Activated T-helper 1 cell treated with anti-CD3 and anti-CD28 coated beads, Interleukin-2, amount 50 U/mL, for 16 hours (primary cell): Measurements from ENCODE around the gene KPTN.

Experiments used
- DNase-seq, 2 donors: peaks; one replicate each; pipeline ENCODE4 v3.0.0-alpha.2; 2020; ENCODE audit warnings: low read depth in 1 of 2, low spot score in 1 of 2

KPTN gene

DNA sequence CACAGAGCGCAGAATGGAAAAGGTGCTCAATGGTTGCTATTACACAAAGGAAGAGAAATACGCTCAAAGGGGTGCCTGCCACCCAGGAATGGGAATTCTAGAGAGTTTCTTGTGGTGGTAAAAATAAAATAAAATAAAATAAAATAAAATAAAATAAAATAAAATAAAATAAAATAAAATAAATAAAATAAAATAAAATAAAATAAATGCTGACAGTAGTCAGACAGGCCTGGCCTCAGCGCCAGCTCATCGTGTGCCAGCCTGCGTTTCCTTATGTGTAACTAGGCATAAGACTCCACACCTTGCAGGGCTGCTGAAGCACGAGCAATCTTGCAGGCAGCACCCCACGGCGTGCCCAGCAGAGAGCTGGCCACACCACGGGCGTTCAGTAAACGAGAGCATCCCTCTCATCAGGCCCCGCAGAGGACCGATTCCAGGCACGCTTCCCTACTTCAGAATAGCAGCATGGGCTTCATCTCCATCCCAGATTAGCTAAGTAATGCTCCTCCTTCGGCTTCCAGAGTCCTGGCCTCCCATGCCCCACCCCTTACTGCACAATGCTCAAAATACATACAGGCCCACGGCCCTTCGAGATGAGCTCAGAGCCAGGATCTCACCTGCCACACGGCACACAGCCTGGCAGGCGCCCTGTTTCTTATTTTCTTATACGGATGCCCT lies 25.3 kb upstream of the KPTN start:
- DNase-seq, result no peak

DNA sequence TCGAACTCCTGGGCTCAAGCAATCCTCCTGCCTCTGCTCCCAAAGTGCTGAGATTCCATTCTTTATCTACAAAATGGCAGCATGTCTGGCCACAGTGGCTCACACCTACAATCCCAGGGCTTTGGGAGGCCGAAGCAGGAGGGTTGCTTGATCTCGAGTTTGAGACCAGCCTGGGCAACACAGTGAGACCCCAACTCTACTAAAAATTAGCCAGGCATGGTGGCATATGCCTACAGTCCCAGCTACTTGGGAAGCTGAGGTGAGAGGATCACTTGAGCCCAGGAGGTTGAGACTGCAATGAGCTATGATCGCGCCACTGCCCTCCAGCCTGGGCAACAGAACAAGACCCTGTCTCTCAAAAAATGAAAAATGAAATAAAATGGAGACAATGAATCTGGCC lies 24.7 kb upstream of the KPTN start:
- DNase-seq, result no peak

DNA sequence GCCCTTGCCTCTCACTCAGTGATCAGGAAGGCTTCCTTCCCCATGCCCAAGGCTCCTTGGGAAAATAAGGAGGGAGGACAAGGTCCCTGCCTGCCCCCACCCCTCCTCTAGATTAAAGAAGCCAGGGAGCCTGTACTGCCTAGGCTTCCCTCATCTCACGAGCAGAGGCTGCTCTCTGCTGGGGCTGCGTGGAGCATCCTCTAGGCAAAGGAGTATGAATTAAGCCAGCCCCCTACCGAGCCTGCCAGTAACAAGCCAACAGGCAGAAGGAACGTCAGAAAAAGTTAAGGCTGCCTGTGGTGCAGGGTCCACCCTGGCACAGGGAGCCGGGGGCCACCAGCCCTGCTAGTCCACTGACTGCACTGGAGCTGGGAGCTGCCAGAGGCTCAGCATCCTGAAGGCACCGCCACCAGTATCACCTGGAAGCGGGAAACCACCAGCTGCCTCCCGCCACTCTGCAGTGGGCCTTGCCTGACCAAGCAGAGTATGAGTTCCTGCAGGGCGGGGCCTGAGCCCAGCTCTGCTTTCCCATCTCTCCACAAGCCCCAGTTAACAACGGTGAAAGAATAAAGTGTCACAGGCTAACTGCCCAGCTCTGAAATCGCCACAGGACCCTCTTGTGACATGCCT lies 24.0 kb upstream of the KPTN start:
- no peak for DNase-seq

DNA sequence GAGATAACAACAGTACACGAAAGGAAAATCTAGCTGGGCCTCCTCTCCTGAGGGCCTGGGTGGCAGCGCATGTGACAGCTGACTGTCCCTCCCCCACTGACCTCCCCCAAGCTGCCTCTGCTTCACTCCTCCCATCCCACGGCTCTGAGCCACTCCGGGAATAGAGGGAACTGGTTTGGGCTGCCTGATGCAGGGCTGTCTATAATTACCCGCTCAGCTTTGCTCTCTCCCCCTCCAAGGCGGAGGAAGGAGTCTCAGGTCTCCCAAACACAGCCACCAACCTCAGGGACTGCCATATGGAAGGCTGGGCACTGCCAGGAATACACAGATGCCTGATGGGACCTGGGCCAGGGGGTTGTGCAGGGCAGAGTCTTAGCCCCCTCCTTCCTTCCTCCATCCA lies 23.0 kb upstream of the KPTN start:
- no peak for DNase-seq

DNA sequence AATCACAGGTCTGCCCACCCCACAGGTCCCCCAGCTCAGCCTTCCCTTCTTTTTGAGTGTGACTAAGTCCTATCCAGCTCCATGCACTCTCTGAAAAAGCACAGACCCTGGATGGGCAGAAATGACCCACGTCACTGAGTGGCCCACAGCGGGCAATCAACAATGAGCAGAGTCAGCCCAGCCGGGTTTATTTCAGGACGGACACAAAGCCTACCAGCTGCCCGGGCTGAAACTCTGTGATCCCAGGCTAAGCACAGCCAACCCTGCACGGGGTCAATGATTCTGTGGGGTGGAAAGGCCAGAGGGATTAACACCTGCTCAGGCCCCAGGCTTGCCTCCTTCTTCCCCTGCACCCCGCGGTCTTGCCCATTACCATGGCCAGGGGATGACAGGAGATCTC lies 22.4 kb upstream of the KPTN start:
- no peak for DNase-seq

DNA sequence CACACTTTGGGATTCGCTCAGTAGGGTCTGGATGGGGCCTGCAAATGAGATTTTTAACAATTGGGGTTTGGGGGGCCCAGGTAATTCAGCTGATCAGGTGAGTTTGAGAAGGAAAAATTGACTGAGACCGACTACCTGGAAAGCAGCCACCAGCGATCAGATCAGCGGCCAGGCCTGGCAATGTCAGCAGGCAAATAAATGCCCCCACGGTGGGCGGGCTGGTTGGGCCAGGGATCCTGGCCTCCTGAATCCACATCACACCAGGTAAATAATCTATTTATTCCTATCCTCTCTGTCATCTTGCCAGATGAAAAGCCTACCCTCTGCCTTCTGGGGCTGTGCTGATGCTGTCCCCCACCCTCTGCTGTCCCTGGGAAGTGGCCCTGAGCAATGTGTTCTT lies 21.5 kb upstream of the KPTN start:
- DNase-seq, result no peak

DNA sequence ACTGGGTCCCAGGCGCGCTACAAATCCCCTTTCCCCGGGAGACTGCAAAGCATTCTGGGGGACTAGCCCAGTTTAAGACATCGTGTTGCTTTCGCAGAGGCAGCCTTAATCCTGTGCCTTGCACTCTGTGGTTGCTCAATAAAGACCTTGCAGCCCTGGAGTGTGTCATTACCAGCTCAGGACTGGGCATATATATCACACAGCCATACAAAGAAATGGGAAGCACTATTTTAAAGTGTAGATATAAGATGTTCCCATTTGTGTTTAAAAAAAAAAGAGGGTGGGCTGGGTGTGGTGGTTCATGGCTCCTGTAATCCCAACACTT lies 19.8 kb upstream of the KPTN start:
- DNase-seq, result no peak

DNA sequence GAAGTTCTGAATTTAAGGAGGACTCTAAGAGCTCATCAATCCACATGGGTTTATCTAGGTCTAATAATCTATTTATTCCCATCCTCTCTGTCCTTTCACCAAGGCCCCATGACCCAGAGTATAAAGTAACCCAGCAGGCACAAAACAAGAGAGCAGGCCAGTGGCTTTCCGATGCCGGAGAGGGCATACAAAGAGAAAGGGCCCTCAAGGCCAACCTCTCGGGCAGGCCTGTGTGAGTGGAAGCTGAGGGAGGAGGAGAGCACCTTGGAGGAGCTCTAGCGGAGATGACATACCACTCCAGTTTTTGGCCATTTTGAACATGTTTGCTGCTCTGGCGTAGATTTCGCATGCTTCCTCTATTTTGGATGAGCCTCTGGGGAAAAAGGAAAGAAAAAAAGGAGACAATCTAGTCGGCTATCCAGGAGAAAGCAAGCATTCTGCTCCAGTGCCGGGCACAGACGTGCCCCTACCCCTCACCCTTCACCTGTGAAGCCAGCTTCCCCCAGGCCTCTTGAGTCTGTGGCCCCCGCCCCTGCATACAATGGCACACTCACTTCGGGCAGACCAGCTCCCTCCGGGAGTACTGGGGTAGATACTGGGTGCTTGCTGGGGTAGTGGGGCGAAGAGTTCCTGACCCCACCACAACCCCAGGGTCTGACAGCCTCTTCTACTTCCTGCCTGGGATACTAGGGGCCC lies 19.3 kb upstream of the KPTN start:
- no peak for DNase-seq

DNA sequence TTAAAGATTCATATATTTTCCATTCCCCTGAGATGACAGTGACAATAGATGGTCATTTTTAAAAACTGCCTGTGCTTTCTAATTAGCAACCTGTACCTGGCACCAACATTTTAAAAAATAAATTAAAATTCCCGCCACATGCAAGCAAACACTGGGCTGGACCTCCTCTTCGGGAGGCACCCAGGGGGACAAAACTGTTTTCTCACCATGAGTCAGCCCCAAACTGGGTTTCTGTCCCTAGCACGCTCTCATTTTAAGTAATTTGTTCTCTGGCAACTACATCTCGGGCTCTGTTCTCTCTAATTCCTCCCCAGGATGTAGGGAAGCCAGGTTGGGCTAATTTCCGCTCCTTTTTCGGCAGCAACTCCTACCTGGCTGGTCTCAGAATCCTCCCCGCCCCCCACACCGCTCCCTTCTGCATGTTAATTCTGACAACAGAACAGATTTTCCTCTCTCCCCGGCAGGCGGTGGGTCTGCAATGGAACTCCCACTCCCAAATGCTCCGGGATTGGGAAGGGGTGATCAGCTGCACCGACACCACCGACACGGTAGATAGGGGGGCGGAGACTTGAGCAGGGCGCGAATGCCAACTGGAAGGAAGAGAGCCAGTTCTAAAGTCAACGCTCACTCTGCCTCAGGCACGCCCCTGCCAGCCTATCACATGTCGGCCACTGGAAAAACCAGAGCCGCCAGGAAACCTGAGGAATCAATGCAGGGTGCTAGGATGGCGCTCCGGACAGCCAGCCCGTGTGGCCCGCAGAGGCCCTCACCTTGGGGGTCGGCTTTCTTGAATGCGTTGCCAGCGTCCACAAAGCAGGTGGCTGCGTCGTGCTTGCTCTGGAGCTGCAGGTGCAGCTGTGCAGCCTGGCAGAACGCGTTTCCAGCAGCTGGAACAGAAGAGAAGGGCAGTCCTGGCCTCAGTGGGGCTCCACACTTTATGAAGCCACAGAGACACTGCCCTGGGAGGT lies 16.1 kb upstream of the KPTN start:
- DNase-seq, result no peak

DNA sequence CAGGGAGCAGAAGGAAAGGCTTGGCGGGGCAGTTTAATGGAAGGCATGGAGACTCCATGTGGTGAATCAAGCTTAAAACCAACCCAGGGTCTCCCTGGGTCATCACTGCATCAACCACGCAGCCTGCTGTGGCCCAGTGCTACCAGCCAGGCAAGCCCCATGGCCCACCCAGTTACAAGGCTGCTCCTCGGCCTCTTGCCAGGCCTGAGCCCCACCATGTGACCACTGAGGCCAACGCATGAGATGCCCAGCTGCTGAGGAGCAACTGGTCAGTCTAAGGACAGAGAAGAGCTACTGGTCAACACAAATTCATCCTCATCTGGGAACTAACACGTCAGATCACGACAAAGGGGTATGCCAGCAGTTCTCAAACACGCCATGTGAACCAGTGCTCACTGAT lies 15.4 kb upstream of the KPTN start:
- DNase-seq, result no peak

DNA sequence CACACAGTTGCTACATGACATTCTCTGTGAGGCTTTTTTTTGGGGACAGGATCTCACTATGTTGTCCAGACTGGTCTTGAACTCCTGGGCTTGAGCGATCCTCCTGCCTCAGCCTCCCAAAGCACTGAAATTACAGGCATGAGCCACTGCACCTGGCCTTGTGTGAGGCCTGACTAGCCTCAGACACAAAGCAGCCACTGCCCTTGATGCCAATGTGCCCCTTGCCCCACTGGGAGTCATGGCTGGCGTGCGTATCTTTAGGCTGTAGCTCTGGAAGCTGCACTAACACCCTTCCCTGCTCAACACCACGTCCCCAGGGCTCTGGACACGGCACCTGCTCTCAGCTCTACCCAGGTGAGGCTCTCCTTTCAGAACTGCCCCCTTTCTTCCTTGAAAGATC lies 14.5 kb upstream of the KPTN start:
- DNase-seq, result no peak

DNA sequence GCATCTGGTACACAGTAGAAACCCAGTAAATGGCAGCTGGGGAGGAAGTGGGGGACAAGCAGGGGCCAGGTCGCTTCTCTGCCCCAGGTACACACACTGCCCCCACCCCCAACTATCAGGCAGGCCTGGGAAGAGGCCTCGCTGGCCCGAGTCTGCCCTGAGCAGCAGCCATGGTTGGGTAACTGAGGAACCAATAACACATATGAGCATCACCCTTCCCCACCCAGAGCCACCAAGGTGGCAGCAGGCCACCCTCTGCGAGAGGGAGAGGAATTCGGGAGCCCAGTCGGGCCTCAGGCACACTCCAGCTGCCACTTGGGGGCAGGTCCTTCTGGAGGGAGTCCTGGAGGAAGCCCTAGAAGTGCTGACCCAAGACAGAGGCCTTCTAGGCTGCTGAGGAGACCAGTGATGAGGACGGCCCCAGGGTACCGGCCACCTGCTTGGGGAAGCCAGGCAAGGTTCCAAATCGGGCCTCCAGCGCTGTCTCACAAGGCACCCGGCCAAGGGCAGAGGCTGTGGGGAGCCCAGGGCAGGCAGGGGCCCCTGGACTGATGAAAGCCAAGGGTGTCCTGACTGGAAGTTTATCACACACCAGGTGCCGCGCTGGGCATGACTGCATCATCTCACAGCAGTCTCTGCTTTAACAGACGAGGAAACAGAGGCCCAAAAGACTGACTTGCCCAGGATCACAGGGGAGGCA lies 14.0 kb upstream of the KPTN start:
- no peak for DNase-seq

DNA sequence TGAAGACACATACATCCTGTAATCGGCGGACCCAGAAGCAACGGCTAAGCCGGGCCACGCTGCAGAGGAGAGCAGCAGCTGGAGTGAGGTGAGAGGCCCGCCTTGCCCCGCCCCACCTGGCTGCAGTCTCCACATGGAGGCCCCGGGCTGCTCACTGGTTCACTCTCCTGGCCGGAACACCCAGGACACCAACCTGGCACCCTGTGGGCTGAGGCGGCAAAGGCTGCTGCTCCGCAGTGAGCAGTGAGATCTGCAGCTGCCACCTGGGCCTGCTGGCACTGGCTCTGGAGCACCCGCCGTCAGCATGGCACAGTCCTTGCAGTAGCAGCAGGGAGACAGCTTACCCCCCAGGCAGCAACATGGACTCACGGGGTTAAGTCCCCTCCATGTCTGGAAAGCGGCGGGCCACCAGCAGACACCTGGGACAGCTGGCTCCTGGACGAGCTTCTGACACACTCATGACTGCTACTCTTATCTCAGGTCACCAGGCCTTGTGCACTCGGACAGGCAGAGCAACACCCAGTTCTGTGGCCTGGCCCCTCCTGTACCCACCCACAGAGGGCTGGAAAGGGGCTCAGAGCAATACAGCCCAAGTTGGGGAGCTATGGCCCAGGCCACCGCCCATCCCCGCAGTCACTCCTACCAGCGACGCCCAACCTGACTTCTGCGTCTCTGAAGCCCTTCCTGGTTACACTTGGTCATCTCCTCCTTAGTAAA lies 13.2 kb upstream of the KPTN start:
- no peak for DNase-seq

DNA sequence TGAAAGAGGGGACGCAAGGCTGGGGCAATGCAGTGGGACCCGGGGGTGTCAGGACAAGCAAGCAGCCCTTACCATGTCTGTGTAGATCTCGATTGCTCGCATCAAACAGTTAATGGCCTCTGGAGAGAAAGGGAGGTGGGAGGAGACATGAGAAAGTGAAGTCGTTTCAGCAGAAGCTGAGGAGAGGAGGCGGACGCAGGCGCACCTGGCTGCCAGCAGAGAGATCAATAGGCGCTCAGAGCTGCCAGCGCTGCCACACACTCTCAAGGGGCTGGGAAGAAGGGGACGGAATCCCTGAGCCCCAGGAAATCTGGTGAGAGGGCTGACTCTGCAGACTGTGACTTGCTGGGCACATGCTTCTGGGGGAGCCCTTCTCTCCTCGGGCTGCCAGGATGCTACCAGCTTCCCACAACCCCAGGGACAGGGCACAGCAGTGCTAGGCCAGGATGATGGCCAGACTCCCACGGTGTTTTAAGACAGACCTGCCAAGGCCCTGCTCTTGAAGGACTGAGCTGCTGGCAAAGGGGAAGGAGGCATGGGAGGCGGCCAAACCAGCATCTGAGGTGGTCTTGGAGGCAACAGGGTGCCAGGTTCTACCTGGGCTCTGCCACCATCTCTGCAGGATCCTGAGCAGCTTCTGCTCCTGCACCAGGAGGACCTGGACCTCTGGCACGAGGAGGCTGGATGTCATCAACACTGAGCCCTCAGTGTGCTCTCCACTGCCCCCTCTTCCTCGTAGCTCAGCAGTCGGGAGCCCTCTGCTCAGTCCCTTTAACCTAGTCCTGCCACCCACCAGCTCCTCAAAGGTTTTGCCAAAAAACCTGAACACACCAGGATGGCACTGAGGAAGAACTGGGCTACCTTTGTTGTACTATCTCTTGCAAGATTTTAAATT lies 11.7 kb upstream of the KPTN start:
- DNase-seq, result no peak

DNA sequence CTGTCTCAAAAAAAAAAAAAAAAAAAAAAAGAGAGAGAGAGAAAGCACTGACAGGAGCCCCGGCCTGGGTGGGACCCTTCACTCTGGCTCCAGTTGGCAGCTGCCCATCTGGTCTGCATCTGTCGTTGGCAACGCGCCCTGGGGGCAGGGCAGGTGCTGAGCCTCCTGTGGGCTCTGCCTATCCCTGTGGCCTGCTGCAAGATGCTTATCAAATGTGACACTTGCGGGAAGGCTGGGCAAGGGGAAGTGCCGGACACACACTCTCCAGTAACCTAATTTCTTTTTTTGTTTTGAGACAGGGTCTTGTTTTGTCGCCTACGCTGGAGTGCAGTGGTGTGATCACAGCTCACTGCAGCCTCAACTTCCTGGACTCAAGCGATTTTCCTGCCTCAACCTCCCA lies 10.7 kb upstream of the KPTN start:
- DNase-seq, result no peak

DNA sequence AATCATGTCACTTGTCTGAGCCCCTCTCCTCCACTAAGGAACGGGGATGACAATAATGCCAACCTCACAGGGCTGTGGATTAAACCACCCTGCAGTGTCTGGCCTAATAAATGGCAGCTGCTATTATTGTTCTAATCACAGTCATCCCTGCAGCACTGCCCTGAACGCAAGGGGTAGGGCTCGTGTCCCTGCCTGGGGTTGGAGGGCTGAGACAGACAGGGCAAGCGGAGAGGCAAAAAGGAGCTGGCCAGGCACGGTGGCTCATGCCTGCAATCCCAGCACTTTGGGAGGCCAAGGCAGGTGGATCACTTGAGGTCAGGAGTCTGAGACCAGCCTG lies 10.2 kb upstream of the KPTN start:
- DNase-seq, result no peak

DNA sequence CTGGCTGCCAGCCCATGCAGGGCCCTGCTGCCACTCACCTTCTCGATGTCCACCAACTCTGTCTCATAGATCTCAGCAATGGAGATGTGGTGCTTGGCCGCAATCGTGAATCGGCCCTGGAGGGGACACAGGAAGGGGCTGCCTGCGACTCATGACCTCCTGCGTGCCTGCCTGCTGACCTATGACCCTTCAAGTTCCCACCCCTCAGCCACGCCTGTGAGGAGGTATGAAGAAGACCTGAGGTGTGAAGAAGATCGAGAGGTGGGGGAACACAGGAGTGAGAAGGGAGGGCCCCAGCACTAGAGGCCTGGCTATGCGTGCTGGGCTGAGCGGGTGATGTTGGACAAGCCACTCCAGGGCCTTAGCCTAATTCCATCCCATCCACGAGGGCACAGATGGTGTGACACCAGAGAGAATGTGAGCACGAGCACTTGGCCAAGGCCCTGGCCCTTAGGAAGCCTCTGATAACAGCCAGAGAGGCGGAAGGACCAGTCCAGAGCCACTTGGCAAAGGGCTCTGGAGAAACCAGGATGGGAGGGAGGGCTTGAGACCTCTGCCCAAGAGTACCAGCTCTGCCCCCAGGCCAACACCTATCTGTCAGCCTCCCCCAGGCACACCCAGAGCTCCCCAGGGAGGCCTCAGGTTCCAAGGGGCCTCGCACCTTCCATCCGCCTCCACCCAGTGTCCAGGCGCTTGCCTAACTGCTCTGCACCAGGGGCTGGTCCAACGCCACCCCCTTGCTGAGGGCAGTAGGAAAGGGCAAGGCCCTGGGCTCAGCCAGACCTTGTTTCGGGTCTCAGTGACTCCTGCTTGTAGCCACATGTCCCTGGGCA lies 9.6 kb upstream of the KPTN start:
- no peak for DNase-seq

DNA sequence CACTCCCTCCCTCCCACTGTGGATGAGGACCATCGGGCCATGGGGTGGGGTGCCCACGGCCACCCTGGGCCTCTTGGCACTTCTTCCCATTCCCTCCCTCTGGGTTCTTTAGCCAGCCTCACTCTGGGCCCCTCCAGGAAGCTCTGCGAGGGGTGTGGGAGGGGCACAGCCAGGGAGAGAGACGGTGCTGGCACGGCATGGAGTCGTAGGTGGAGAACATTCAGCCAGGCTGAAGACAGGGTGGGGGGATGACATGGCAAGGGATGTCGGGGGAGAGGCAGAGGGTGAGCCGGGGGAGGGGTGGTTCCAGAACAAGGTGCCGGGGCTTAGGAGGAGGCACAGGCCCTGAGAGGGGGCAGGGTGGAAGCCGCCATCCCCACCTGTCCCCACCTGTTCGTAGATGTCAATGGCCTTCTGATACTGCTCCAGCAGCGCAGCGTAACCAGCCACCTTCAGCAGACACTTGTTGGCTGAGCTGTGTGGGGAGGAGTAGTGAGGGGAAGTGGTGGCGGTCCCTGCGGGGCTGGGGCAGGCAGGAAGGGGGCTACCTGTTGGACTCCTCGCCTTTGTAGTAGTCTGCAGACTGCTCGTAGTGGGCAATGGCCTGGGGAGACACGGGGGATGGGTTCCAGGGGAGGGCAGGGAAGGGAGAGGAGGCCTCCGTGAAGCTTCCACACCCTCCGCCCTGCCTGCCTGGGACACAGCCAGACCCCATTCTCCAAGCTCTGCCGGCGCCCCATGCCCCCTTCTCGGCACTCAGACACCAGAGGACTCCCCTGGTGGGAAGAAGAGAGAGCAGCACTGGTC lies 8.8 kb upstream of the KPTN start:
- DNase-seq, result no peak
